ENCODE results near the gene ZNF813.
"Not testable (repeated sequence)": the region's sequence is repeated elsewhere in the genome, so short reads cannot be mapped to it uniquely, and the experiment has no call there.

Gene ZNF813

DNA sequence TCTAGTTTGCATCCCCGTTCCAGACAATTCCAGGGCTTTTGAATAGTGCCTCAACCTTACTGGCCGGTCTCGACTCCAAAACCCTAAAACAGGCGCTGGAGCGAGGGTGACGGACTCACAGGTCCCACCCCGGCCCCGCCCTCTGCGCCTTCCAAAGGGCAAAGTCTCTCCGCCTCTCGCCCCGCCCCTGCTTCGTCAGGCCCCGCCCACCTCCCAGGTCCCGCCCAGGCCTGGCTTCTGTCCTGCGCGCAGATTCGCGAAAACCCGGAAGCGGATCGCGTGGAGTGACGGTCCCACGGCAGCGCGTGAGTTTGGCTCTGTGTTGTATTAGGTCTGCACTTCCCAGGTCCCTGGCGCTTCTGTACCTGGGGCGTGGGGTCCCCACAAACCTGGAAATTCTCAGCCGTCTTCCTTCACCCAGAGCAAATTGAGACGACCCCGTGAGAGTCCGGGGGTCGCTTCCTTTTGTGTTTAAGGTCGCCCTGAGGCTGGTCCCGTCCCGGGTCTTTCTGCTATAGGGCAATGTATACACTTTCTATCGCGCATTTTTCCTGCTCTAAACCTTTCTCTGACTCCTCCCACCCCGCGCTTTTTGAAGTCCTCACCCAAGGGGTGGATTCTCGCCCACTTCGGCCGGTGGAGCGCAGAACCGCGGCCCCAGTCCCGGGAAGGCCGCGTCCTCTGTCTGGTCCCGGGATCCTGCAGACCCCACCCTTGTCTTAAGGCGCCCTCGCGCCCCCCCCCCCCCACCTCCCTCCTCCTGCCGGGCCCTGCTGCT, at the start of gene ZNF813:
ZNF813 (plus strand) TSS at position 249 of the 778 bp plus-strand sequence. CDS start 16,090 bp downstream, outside the sequence.
- Mint-ChIP-seq H3K27me3 (peaks cover 4% of the 10 kb centered on the region), H3K4me1 (ENCODE audit: low read depth) (peaks cover 22% of the 10 kb centered on the region), H3K27ac (peak within 1 kb of the TSS; percentile 87), H3K4me3 (peak within 1 kb of the TSS; percentile 91), H3K9me3 (ENCODE audit: low read depth) (peaks cover 6% of the 10 kb centered on the region), H3K36me3 (peaks cover 31% of the 10 kb centered on the region)

DNA sequence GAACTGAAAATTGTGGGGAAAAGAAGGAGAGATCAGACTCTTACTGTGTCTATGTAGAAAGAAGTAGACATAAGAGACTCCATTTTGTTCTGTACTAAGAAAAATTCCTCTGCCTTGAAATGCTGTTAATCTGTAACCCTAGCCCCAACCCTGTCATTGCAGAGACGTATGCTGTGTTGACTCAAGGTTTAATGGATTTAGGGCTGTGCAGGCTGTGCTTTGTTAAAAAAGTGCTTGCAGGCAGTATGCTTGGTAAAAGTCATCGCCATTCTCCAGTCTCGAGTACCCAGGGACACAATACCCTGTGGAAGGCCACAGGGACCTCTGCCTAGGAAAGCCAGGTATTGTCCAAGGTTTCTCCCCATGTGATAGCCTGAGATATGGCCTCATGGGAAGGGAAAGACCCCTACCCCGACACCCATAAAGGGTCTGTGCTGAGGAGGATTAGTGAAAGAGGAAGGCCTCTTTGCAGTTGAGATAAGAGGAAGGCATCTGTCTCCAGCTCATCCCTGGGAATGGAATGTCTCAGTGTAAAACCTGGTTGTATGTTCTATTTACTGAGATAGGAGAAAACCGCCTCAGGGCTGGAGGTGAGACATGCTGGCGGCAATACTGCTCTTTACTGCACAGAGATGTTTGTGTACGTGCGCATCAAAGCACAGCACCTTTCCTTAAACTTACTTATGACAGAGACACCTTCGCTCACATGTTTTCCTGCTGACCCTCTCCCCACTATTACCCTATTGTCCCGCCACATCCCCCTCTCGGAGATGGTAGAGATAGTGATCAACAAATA, 46.8 kb upstream of the ZNF813 start:
- not testable (repeated sequence) for H3K4me3 Mint-ChIP-seq; H3K27ac Mint-ChIP-seq; H3K27me3 Mint-ChIP-seq; H3K4me1 Mint-ChIP-seq (ENCODE audit: low read depth); H3K36me3 Mint-ChIP-seq
- H3K9me3 Mint-ChIP-seq (ENCODE audit: low read depth) = peaks cover 14% of the 10 kb centered on the region

DNA sequence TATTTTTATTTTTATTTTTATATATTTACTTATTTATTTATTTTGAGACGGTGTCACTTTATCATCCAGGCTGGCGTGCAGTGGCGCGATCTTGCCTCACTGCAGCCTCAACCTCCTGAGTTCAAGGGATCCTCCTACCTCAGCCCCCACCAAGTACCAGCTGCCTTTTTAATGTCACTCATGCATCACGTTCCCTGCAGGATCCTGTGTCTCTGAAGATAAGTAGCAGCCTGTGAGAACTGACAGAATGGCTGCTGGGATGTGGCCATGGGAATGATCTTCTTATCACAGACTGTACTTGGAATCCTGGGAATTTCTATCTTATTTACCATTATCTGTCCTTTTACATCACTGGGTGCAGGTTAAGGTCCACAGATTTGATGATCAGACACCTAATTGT, 45.0 kb upstream of the ZNF813 start:
- Mint-ChIP-seq H3K9me3 (ENCODE audit: low read depth) (peaks cover 10% of the 10 kb centered on the region), H3K27me3 (peaks cover 2% of the 10 kb centered on the region), H3K4me3 (no peak overlapping the region), H3K36me3 (peaks cover under 1% of the 10 kb centered on the region), H3K27ac (no peak overlapping the region), H3K4me1 (ENCODE audit: low read depth) (peaks cover 2% of the 10 kb centered on the region)

DNA sequence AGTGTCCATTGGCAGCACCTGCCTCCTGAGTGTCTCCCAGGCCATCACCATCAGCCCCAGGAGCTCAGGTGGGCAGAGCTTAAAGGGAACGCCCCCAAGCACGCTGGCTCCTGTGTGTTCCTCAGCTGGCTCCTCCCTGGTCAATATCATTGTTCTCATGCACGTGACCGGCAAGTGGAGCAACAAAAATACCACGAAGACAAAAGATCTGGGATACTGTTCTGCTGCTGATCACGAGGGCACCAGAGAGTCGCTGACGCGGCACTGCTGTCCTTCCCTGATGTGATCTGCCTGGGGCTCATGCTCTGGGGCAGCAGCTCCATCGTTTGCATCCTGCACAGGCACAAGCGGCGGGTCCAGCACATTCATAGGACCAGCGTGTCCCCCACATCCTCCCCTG, 44.5 kb upstream of the ZNF813 start:
- H3K4me3 Mint-ChIP-seq; H3K9me3 Mint-ChIP-seq (ENCODE audit: low read depth); H3K4me1 Mint-ChIP-seq (ENCODE audit: low read depth); H3K27me3 Mint-ChIP-seq; H3K27ac Mint-ChIP-seq; H3K36me3 Mint-ChIP-seq: not testable (repeated sequence)

DNA sequence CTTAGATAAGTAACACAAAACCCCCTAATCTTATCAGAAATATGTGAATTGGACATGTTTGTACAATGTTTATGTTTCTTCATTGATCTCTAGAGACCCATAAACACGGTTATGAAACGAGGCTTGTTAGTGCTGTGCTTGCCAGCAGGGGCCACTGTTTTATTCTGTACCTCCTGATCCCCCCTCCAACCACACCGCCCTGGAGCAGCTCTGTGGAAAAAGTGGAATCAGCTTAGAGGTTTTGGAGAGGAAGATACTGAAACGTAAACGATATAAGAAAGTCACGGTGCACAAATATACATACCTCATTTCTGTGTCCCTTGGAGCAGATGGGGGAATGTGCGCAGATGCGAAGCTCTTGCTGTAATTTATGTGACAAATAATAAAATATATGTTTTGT, 43.9 kb upstream of the ZNF813 start:
- H3K4me3 Mint-ChIP-seq; H3K27me3 Mint-ChIP-seq; H3K36me3 Mint-ChIP-seq; H3K4me1 Mint-ChIP-seq (ENCODE audit: low read depth); H3K27ac Mint-ChIP-seq; H3K9me3 Mint-ChIP-seq (ENCODE audit: low read depth): not testable (repeated sequence)

DNA sequence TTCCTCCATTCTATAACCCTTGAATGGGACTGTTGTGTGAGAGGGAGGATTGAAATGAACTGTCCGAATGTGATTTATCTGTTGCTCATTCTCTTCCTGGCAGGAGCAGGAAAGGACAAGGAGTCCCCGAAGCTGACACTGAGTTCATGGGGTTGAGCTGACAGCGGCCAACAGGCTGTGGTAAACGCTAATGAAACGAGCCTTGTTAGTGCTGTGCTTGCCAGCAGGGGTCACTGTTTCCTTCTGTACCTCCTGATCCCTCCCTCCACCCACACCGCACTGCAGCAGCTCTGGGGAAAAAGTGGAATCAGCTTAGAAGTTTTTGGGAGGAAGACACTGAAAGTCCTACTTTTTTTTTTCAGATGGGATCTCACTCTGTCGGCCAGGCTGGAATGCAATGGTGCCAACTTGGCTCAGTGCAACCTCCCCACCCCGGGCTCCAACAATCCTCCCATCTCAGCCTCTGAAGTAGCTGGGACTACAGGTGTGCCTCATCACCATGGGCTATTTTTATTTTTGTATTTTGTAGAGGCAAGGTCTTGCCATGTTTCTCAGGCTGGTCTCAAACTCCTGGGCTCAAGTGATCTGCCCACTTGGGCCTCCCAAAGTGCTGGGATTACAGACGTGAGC, 42.5 kb upstream of the ZNF813 start:
- H3K36me3 Mint-ChIP-seq = no peaks in the 10 kb centered on the region
- H3K27me3 Mint-ChIP-seq = peaks cover 2% of the 10 kb centered on the region
- peaks cover 2% of the 10 kb centered on the region for H3K4me1 Mint-ChIP-seq (ENCODE audit: low read depth)
- H3K4me3 Mint-ChIP-seq = no peak overlapping the region
- H3K9me3 Mint-ChIP-seq (ENCODE audit: low read depth) = no peaks in the 10 kb centered on the region
- no peak overlapping the region for H3K27ac Mint-ChIP-seq

DNA sequence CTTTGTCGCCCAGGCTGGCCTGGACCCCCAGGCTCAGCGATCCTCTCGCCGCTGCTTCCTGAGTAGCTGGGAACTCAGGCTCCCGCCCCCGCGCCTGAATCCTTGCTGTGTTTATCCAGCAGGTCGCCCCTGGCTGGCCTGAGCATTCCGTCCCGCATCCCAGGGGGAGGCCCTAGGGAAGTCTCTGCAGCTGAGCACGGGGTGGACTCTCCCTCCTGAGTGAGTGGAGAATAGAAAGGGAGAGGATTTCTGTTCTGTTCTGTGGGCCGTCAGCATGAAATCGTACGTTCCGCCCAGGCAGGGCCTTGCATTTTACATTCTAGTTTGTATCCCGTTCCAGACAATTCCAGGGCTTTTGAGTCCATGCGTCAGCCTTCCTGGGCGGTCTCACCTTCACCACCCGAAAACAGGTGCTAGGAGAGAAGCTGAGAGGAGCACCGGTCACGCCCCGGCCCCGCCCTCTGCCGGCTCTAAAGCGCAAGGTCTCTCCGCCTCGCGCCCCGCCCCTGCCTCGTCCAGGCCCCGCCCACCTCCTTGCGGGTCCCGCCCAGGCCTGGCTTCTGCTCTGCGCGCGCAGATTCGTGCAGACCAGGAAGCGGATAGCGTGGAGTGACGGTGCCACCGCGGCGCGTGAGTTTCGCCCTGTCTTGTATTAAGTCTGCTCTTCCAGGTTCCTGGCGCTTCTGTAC, 36.0 kb upstream of the ZNF813 start, which contains the start of gene ZNF761:
ZNF761 (plus strand) TSS at position 586 of the 689 bp plus-strand sequence. CDS start 15,285 bp downstream, outside the sequence.
- H3K27ac Mint-ChIP-seq = peak within 1 kb of the TSS; percentile 95
- peaks cover 28% of the 10 kb centered on the region for H3K36me3 Mint-ChIP-seq
- peaks cover 31% of the 10 kb centered on the region for H3K4me1 Mint-ChIP-seq (ENCODE audit: low read depth)
- H3K27me3 Mint-ChIP-seq = no peaks in the 10 kb centered on the region
- peak within 1 kb of the TSS; percentile 97 for H3K4me3 Mint-ChIP-seq
- peaks cover 4% of the 10 kb centered on the region for H3K9me3 Mint-ChIP-seq (ENCODE audit: low read depth)

DNA sequence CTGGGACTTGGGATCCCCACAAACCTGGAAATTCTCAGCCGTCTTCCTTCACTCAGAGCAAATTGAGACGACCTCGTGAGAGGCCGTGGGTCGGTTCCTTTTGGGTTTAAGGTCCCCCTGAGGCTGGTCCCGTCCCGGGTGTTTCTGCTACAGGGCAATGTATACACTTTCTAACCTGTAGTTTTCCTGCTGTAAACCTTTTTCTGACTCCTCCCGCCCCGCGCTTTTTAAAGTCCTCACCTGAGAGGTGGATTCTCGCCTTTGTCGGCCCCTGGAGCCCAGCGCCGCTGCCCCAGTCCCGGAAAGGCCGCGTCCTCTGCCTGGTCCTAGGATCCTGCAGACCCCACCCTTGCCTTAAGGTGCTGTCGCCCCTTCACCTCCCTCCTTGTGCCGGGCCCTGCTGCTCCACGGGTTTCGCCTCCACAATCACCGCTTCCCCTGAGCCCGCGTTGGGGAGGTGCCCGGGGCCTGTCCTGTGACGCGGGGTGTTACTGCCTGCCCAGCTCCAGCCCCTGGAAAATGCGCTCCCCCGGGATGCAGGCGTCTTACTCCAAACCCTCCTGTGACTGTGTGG, 35.4 kb upstream of the ZNF813 start:
- Mint-ChIP-seq H3K4me3 (peak overlapping the region; percentile 97), H3K36me3 (peaks cover 28% of the 10 kb centered on the region), H3K9me3 (ENCODE audit: low read depth) (peaks cover 4% of the 10 kb centered on the region), H3K27ac (peak overlapping the region; percentile 95), H3K27me3 (no peaks in the 10 kb centered on the region), H3K4me1 (ENCODE audit: low read depth) (peaks cover 31% of the 10 kb centered on the region)

DNA sequence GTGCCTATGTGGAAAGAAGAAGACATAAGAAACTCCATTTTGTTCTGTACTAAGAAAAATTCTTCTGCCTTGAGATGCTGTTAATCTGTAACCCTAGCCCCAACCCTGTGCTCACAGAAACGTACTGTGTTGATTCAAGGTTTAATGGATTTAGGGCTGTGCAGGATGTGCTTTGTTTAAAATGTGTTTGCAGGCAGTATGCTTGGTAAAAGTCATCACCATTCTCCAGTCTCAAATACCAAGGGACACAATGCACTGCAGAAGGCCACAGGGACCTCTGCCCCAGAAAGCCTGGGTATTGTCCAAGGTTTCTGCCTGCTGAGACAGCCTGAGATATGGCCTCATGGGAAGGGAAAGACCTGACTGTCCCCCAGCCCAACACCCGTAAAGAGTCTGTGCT, 23.7 kb upstream of the ZNF813 start:
- not testable (repeated sequence) for H3K4me3 Mint-ChIP-seq; H3K27me3 Mint-ChIP-seq; H3K27ac Mint-ChIP-seq; H3K4me1 Mint-ChIP-seq (ENCODE audit: low read depth)
- peaks cover 60% of the 10 kb centered on the region for H3K36me3 Mint-ChIP-seq
- peaks cover 22% of the 10 kb centered on the region for H3K9me3 Mint-ChIP-seq (ENCODE audit: low read depth)

DNA sequence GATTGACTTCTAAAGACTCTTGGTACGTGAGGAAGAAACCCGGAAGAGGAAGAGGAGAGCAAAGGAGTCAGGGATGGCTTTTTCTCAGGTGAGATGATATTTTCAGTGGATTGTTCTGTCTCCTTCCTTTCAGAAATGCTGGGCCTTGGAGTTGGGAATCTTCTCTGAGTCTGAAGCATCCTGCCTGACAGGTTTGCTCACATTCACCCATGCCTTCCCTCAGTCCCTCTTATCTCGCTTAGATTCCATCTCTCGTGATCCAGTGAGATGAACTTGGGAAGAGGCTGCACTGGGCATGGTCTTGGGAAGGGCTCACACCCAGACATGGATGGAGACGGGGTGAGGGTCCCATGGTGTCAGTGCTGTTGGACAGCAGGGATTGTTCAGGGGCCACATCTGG, 20.3 kb upstream of the ZNF813 start:
- not testable (repeated sequence) for H3K4me3 Mint-ChIP-seq; H3K4me1 Mint-ChIP-seq (ENCODE audit: low read depth); H3K27me3 Mint-ChIP-seq; H3K27ac Mint-ChIP-seq
- Mint-ChIP-seq H3K36me3 (peaks cover 60% of the 10 kb centered on the region), H3K9me3 (ENCODE audit: low read depth) (peaks cover 28% of the 10 kb centered on the region)

DNA sequence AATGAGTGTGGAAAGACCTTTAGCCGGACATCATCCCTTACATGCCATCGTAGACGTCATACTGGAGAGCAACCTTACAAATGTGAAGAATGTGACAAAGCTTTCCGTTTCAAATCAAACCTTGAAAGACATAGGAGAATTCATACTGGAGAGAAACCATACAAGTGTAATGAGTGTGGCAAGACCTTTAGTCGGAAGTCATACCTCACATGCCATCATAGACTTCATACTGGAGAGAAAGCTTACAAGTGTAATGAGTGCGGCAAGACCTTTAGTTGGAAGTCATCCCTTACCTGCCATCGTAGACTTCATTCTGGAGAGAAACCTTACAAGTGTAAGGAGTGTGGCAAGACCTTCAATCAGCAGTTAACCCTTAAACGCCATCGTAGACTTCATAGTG, 11.7 kb upstream of the ZNF813 start:
- Mint-ChIP-seq H3K27ac (no peak overlapping the region), H3K4me3 (no peak overlapping the region), H3K4me1 (ENCODE audit: low read depth) (no peaks in the 10 kb centered on the region), H3K27me3 (no peaks in the 10 kb centered on the region), H3K36me3 (peaks cover 53% of the 10 kb centered on the region), H3K9me3 (ENCODE audit: low read depth) (peaks cover 45% of the 10 kb centered on the region)

DNA sequence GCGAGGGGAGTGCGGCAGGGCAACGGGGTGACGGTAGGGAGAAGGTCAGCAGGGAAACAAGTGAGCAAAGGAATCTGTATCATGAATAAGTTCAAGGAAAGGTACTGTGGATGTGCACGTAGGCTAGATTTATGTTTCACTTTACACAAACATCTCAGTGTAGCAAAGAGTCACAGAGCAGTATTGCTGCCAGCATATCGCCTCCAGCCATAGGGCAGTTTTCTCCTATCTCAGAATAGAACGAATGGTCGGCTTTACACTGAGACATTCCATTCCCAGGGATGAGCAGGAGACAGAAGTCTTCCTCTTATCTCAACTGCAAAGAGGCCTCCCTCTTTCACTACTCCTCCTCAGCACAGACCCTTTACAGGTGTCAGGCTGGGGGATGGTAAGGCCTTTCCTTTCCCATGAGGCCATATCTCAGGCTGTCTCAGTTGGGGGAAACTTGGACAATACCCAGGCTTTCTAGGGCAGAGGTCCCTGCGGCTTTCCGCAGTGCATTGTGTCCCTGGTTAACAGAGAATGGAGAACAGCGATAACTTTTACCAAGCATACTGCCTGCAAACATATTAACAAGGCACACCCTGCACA, 7.3 kb upstream of the ZNF813 start:
- not testable (repeated sequence) for H3K4me3 Mint-ChIP-seq; H3K27ac Mint-ChIP-seq; H3K27me3 Mint-ChIP-seq; H3K4me1 Mint-ChIP-seq (ENCODE audit: low read depth)
- H3K9me3 Mint-ChIP-seq (ENCODE audit: low read depth) = peaks cover 46% of the 10 kb centered on the region
- peaks cover 45% of the 10 kb centered on the region for H3K36me3 Mint-ChIP-seq

DNA sequence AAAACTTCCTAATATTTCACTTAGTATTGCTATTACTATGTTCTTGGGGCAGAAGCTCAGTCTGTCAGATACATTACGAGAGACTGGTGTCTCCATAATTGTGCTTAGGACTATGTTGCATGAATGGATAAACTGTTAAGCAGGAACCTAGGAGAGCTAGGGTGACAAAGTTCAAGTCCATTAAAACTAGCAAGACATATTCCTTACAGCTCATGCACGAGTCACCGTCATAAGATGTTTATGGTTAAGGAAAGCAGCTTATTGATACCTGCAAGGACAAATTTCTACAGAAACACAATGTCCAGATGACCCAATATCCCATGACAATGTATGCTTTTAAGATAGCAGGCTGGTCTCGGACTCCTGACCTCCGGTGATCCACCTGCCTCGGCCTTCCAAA, 5.7 kb upstream of the ZNF813 start:
- Mint-ChIP-seq H3K4me1 (ENCODE audit: low read depth) (no peaks in the 10 kb centered on the region), H3K4me3 (no peak overlapping the region), H3K27me3 (peaks cover 5% of the 10 kb centered on the region), H3K36me3 (peaks cover 31% of the 10 kb centered on the region), H3K27ac (no peak overlapping the region), H3K9me3 (ENCODE audit: low read depth) (peaks cover 29% of the 10 kb centered on the region)

DNA sequence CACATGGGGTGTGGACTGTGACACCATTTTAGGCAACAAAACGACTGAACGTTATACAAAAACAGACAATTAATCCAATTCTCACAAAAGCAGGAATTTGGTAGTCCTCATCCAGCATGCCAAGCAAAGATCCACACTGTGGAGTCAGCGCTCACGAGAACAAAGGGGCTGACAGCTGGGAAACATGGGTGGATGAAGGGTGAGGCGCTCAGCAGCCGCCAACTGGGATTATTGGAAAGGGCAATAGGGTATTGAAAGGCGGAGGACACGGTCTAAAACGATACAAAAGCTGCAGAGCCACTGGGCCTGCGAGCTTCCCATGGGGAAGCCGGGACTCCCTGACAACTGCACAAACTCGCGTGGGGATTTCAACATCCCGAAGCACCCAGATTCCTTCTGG, 4.7 kb upstream of the ZNF813 start:
- Mint-ChIP-seq H3K4me3 (no peak overlapping the region), H3K9me3 (ENCODE audit: low read depth) (peaks cover 24% of the 10 kb centered on the region), H3K27ac (no peak overlapping the region), H3K36me3 (peaks cover 28% of the 10 kb centered on the region), H3K27me3 (peaks cover 5% of the 10 kb centered on the region), H3K4me1 (ENCODE audit: low read depth) (peaks cover 4% of the 10 kb centered on the region)
